ENCODE data around the gene ZNF106.

DNA sequence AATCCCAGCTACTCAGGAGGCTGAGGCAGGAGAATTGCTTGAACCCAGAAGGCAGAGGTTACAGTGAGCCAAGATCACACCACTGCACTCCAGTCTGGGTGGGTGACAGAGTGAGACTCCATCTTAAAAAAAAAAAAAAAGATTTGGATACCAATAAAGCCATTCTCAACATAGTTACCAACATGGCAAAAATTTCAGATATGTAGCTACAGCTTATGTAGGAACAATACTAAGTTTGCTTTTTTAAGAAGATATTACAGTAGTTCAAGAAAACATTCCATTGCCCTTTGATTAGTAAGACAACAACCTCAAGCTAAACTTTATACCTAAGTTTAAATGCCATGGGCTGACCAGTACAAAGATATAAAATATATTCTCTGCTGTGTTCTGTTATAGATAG lies 34.4 kb downstream of the ZNF106 start:
- TF ChIP-seq, protein P1, sequence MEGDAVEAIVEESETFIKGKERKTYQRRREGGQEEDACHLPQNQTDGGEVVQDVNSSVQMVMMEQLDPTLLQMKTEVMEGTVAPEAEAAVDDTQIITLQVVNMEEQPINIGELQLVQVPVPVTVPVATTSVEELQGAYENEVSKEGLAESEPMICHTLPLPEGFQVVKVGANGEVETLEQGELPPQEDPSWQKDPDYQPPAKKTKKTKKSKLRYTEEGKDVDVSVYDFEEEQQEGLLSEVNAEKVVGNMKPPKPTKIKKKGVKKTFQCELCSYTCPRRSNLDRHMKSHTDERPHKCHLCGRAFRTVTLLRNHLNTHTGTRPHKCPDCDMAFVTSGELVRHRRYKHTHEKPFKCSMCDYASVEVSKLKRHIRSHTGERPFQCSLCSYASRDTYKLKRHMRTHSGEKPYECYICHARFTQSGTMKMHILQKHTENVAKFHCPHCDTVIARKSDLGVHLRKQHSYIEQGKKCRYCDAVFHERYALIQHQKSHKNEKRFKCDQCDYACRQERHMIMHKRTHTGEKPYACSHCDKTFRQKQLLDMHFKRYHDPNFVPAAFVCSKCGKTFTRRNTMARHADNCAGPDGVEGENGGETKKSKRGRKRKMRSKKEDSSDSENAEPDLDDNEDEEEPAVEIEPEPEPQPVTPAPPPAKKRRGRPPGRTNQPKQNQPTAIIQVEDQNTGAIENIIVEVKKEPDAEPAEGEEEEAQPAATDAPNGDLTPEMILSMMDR (IDR thresholded peaks at IDR 0.05): no peak
- no peak for TF ChIP-seq POLR2A (IDR thresholded peaks at IDR 0.05)

Data from adrenal gland (tissue), 5 donors.